ENCODE data around the gene TMEM255A. TPM values are rescaled to one million over a fixed set of nuclear protein-coding genes. Genes with fewer than 3 reads are reported as not detected.

Gene TMEM255A
- total RNA-seq, 4 donors from 2014 or later: 1.2 to 1.7 (median 1.4) TPM; not detected in 1

GRCh38 chrX:120293015-120293414 lies 18.2 kb downstream of the TMEM255A start:
- no peak overlapping the region for H3K27ac ChIP-seq
- no peaks in the 10 kb centered on the region for H3K36me3 ChIP-seq
- intact Hi-C loops (cut with DNase I; ENCODE audit: low total_unique reads): no loop called here
- in situ Hi-C loops (cut with MboI; ENCODE audit: low pct_ligation_motif_present in 1 of 4, low pct_unique_long_range_greater_than_20kb in 1 of 4, low sequenced_read_pairs in 3 of 4): no loop called here
- no peak overlapping the region for H3K4me3 ChIP-seq
- no peaks in the 10 kb centered on the region for H3K27me3 ChIP-seq
- no peak for TF ChIP-seq POLR2AphosphoS5 (IDR thresholded peaks at IDR 0.05)
- TF ChIP-seq POLR2A (IDR thresholded peaks at IDR 0.05): no peak
- no peak for TF ChIP-seq EP300 (IDR thresholded peaks at IDR 0.05; ENCODE audit: low read depth)
- TF ChIP-seq CTCF (IDR thresholded peaks at IDR 0.05): no peak
- 70% methylated on average over 2 of the region's 2 CpGs; no CpG with 5 or more reads in 1 of the 2 donors for WGBS, 2 donors (ENCODE audit: low coverage in 1 of 2)
- no peak for DNase-seq
- no peaks in the 10 kb centered on the region for H3K9me3 ChIP-seq
- no peaks in the 10 kb centered on the region for H3K4me1 ChIP-seq

- Histone ChIP-seq H3K4me3 (no peak overlapping the region), H3K36me3 (no peaks in the 10 kb centered on the region), H3K27me3 (no peaks in the 10 kb centered on the region), H3K9me3 (no peaks in the 10 kb centered on the region), H3K4me1 (no peaks in the 10 kb centered on the region), H3K27ac (no peak overlapping the region)
- no peak for DNase-seq
- intact Hi-C loops (cut with DNase I; ENCODE audit: low total_unique reads): no loop called here
- TF ChIP-seq POLR2AphosphoS5 (IDR thresholded peaks at IDR 0.05): no peak
- TF ChIP-seq EP300 (IDR thresholded peaks at IDR 0.05; ENCODE audit: low read depth): no peak
- TF ChIP-seq CTCF (IDR thresholded peaks at IDR 0.05): no peak
- TF ChIP-seq POLR2A (IDR thresholded peaks at IDR 0.05): no peak
- in situ Hi-C loops (cut with MboI; ENCODE audit: low pct_ligation_motif_present in 1 of 4, low pct_unique_long_range_greater_than_20kb in 1 of 4, low sequenced_read_pairs in 3 of 4): no loop called here
- WGBS, 2 donors (ENCODE audit: low coverage in 1 of 2): 82% methylated on average over 6 of the region's 6 CpGs; no CpG with 5 or more reads in 1 of the 2 donors
These were observed 20.1 kb downstream of the TMEM255A start for GRCh38 chrX:120291211-120291610.

GRCh38 chrX:120290107-120290506 lies 21.2 kb downstream of the TMEM255A start:
- DNase-seq: no peak
- Histone ChIP-seq H3K27ac (no peak overlapping the region), H3K4me1 (no peaks in the 10 kb centered on the region), H3K4me3 (no peak overlapping the region), H3K36me3 (no peaks in the 10 kb centered on the region), H3K9me3 (no peaks in the 10 kb centered on the region), H3K27me3 (no peaks in the 10 kb centered on the region)
- TF ChIP-seq EP300 (IDR thresholded peaks at IDR 0.05; ENCODE audit: low read depth) (no peak), POLR2AphosphoS5 (IDR thresholded peaks at IDR 0.05) (no peak), CTCF (IDR thresholded peaks at IDR 0.05) (no peak), POLR2A (IDR thresholded peaks at IDR 0.05) (no peak)
- intact Hi-C loops (cut with DNase I; ENCODE audit: low total_unique reads): no loop called here
- in situ Hi-C loops (cut with MboI; ENCODE audit: low pct_ligation_motif_present in 1 of 4, low pct_unique_long_range_greater_than_20kb in 1 of 4, low sequenced_read_pairs in 3 of 4): no loop called here

- 67 to 74% methylated on average over 1 to 3 of the region's 3 CpGs for WGBS, 2 donors (ENCODE audit: low coverage in 1 of 2)
- no peaks in the 10 kb centered on the region for H3K36me3 ChIP-seq
- no peak for DNase-seq
- intact Hi-C loops (cut with DNase I; ENCODE audit: low total_unique reads): no loop called here
- no peaks in the 10 kb centered on the region for H3K4me1 ChIP-seq
- H3K4me3 ChIP-seq: no peak overlapping the region
- no peaks in the 10 kb centered on the region for H3K9me3 ChIP-seq
- TF ChIP-seq POLR2A (IDR thresholded peaks at IDR 0.05): no peak
- TF ChIP-seq POLR2AphosphoS5 (IDR thresholded peaks at IDR 0.05): no peak
- no peak for TF ChIP-seq CTCF (IDR thresholded peaks at IDR 0.05)
- TF ChIP-seq EP300 (IDR thresholded peaks at IDR 0.05; ENCODE audit: low read depth): no peak
- in situ Hi-C loops (cut with MboI; ENCODE audit: low pct_ligation_motif_present in 1 of 4, low pct_unique_long_range_greater_than_20kb in 1 of 4, low sequenced_read_pairs in 3 of 4): no loop called here
- H3K27me3 ChIP-seq: no peaks in the 10 kb centered on the region
- H3K27ac ChIP-seq: no peak overlapping the region
These were observed 23.6 kb downstream of the TMEM255A start for GRCh38 chrX:120287513-120288112.
